CD4-positive, alpha-beta memory T cell (primary cell): ENCODE results near the gene SERTAD2. TPM values are rescaled to one million over a fixed set of nuclear protein-coding genes. Genes with fewer than 3 reads are reported as not detected.
A peak's percentile ranks its signal among the peaks of the same experiment; 100 is the strongest.

Experiments used
- CTCF ChIA-PET: fragments of 350-600 bp; sonication (Branson Sonifier 250); formaldehyde crosslinking; loops from one replicate; lab custom pipeline; 2021; ENCODE audit warnings: inconsistent platforms; ENCODE audit not compliant: partially characterized antibody; lab: Charles Lee
- POLR2A ChIA-PET: fragments of 350-600 bp; sonication (Branson Sonifier 250); formaldehyde crosslinking; loops from one replicate; lab custom pipeline; 2021; ENCODE audit not compliant: partially characterized antibody; lab: Charles Lee
- DNase-seq, 5 donors: peaks; one replicate each; pipeline versions ENCODE4 v3.0.0 to v3.0.0-alpha.2; 2020 to 2022; ENCODE audit warnings: mixed read lengths in 1 of 5
- H3K27ac ChIP-seq: one replicate; pipeline ENCODE4 v1.7.0; 2013; ENCODE audit warnings: low read depth, low read length
- H3K27me3 ChIP-seq: 2 replicates; pipeline ENCODE4 v1.7.0; 2013; ENCODE audit warnings: mild to moderate bottlenecking, low read length, moderate library complexity; ENCODE audit not compliant: insufficient read depth
- H3K36me3 ChIP-seq: 2 replicates; pipeline ENCODE4 v1.7.0; 2013; ENCODE audit warnings: mild to moderate bottlenecking, low read length, moderate library complexity; ENCODE audit not compliant: insufficient read depth
- H3K4me1 ChIP-seq: 2 replicates; pipeline ENCODE4 v1.7.0; 2013; ENCODE audit warnings: mild to moderate bottlenecking, low read length, moderate library complexity; ENCODE audit not compliant: insufficient read depth
- H3K4me3 ChIP-seq, 2 donors: one replicate each; pipeline ENCODE4 v1.7.0; 2013; ENCODE audit warnings: low read length in 2 of 2, mild to moderate bottlenecking in 1 of 2
- H3K9me3 ChIP-seq, 2 donors: one replicate each; pipeline ENCODE4 v1.7.0; 2013; ENCODE audit warnings: low read length in 2 of 2, control low read depth in 1 of 2; ENCODE audit not compliant: control insufficient read depth in 1 of 2
- H3K27ac Mint-ChIP-seq, 7 donors: one replicate each; pipeline ENCODE4 v1.8.0; 2020 to 2021; ENCODE audit warnings: mixed read lengths in 7 of 7, mild to moderate bottlenecking in 6 of 7, inconsistent platforms in 3 of 7, moderate library complexity in 3 of 7
- H3K27me3 Mint-ChIP-seq, 2 donors: one replicate each; pipeline ENCODE4 v1.8.0; 2020 to 2021; ENCODE audit warnings: mixed read lengths in 2 of 2
- H3K36me3 Mint-ChIP-seq, 2 donors: one replicate each; pipeline ENCODE4 v1.8.0; 2020 to 2021; ENCODE audit warnings: mixed read lengths in 2 of 2, inconsistent platforms in 1 of 2, mild to moderate bottlenecking in 1 of 2
- H3K4me1 Mint-ChIP-seq, 4 donors: one replicate each; pipeline ENCODE4 v1.8.0; 2020 to 2021; ENCODE audit warnings: mixed read lengths in 4 of 4, mild to moderate bottlenecking in 1 of 4
- H3K4me3 Mint-ChIP-seq, 8 donors: one replicate each; pipeline ENCODE4 v1.8.0; 2020 to 2021; ENCODE audit warnings: mixed read lengths in 8 of 8, mild to moderate bottlenecking in 7 of 8, moderate library complexity in 6 of 8, inconsistent platforms in 3 of 8
- H3K9me3 Mint-ChIP-seq, 8 donors: one replicate each; pipeline ENCODE4 v1.8.0; 2020 to 2021; ENCODE audit warnings: mixed read lengths in 8 of 8, mild to moderate bottlenecking in 5 of 8, inconsistent platforms in 3 of 8, moderate library complexity in 1 of 8
- intact Hi-C: fragments of 100-400 bp; cut with micrococcal nuclease; formaldehyde crosslinking; loops from one replicate; pipeline ENCODE4 v1.15.1; 2023
- polyA plus RNA-seq, 2 donors: library from polyadenylated mRNA; unstranded; fragments of 300-500 nt; fragmentation: Illumina TruSeq; gene quantifications; one replicate each; pipeline ENCODE4 v1.2.3, GENCODE V29; 2021
- total RNA-seq, 2 experiments: library from RNA; stranded (reverse); gene quantifications; one replicate each; pipeline ENCODE4 v1.2.3, GENCODE V29; 2021

Gene SERTAD2
- total and polyA plus RNA-seq, 4 experiments from 2014 or later, result 2.6 to 24.6 (median 14.5) TPM

DNA sequence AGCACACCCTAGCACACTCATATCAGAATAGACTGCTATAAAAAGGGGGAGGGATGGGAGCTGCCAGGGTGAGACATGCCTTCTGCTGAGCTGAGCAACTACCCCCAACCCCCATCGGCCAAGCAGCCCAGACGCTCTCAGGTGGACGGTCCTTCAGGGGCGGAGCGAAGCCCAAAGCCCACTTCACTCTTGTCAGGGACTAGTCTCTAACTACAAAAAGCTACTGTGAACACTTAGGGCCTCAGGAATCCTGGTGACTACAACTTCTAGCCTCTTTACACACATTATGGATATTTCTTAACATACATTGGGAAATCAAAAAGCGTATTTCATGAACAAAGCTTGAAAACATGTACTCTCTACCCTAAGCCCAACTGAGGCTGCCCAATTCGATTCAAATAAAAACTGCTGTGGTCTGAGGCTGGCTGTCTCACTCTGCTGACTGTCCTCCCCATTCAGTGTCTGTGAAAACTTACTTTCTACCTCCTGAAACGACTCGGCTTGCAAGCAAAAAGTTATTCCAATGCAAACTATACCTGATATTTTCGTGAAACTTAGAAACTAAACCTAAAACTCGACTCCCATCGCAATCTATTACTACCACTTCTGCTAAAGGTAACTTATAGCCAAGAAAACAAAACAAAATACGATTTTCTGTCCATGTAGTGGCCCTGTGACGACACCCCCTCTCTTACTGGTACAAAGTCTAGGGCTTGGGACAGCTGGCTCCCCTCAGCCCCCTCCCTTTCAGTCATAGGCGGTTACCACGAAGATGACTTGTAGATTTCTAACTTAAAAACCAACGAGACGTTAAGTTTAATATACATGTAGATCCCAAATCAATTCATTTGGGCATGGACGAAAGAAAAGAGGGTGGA lies 1.2 kb downstream of the SERTAD2 start:
- ChIA-PET CTCF (interaction anchor here (1.1 to 8.8 kb wide), 22 partner anchors 8 to 406 kb away, joined by 3 to 118 read pairs (median 10); partner anchors contain the start of gene AFTPH), POLR2A (interaction anchor here (0.6 to 13.8 kb wide), 28 partner anchors 8 to 811 kb away, joined by 3 to 298 read pairs (median 10); partner anchors contain the start of genes AFTPH, CEP68, RAB1A and UGP2)
- Mint-ChIP-seq H3K36me3 (peaks cover 0 to 9% of the 10 kb centered on the region in 2 donors), H3K27me3 (no peaks in the 10 kb centered on the region), H3K27ac (peak overlapping the region; percentile 90 to 98 (median 95)), H3K9me3 (no peaks in the 10 kb centered on the region), H3K4me1 (peaks cover 37 to 63% (median 50%) of the 10 kb centered on the region in 4 donors), H3K4me3 (peak overlapping the region; percentile 86 to 99 (median 92))
- Histone ChIP-seq H3K4me3 (peak overlapping the region; percentile 53 to 83), H3K27ac (peak overlapping the region; percentile 83), H3K27me3 (no peaks in the 10 kb centered on the region), H3K36me3 (no peaks in the 10 kb centered on the region), H3K4me1 (peaks cover 56% of the 10 kb centered on the region), H3K9me3 (no peaks in the 10 kb centered on the region)
- intact Hi-C loops, result loop anchor here (1.0 to 2.0 kb wide), 5 partner anchors 46 to 179 kb away; partner anchors contain the start of gene AFTPH
- peak in 2 of 5 donors; percentile 27 to 50 for DNase-seq

DNA sequence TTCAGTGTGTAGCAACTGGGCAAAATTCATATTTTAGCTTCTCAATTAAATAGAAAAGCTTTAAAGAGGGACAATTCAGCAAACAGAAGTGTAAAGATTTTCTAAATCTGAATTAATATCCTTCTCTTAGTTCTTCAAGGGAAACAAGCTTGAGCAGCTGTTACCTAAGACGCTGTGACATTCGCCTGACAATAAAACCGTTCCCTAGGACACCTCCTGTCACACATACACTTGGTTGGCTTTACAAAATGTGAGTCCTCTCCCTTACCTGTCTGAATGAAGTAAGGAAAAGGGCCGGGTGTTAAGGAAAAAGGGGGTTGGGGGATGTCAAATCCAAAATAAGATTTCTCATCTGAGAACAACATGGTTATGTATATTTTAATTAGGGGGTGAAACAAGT lies 2.1 kb downstream of the SERTAD2 start:
- no peak for DNase-seq
- Mint-ChIP-seq H3K4me1 (peaks cover 37 to 66% (median 49%) of the 10 kb centered on the region in 4 donors), H3K36me3 (peaks cover 0 to 9% of the 10 kb centered on the region in 2 donors), H3K4me3 (peak overlapping the region in 4 of 8 donors; percentile 16 to 99 (median 95)), H3K9me3 (no peaks in the 10 kb centered on the region), H3K27ac (peak overlapping the region in 3 of 7 donors; percentile 42 to 47 (median 46)), H3K27me3 (no peaks in the 10 kb centered on the region)
- intact Hi-C loops, result no loop called here
- ChIA-PET CTCF (interaction anchor here (0.9 to 8.8 kb wide), 19 partner anchors 7 to 321 kb away, joined by 3 to 118 read pairs (median 5); partner anchors contain the start of gene AFTPH), POLR2A (interaction anchor here (0.6 to 13.8 kb wide), 12 partner anchors 7 to 216 kb away, joined by 3 to 298 read pairs (median 50); partner anchors contain the start of gene AFTPH)
- Histone ChIP-seq H3K27me3 (no peaks in the 10 kb centered on the region), H3K36me3 (no peaks in the 10 kb centered on the region), H3K4me3 (no peak overlapping the region), H3K4me1 (peaks cover 59% of the 10 kb centered on the region), H3K9me3 (no peaks in the 10 kb centered on the region), H3K27ac (no peak overlapping the region)

DNA sequence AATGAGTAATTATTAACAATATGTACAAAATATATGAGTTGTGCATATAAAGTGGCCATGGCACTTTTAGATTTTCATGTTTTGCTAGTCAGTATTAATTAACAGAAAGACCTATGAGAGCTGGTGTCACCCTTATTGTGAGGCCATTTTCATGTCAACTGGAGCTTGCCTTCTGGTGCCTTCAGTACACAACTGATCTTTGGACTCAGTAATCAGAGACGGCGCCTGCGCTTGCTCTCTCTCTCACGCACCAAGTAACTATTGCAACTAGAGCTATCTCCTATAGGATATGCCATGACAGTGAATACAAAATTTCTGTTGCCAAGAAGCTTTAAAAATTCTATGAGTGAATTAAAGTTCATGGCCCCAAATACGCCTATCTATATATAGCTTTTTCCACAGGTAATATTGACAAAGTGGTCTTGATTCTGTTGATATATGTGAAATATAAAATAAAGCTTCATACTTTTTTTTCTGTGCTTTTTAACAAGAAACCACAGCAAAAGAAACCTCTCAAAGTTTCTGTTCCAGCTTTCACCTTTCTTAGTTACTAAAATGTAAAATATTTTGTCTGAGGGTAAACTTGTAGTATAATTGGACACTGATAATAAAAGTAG lies 2.9 kb downstream of the SERTAD2 start:
- H3K27me3 Mint-ChIP-seq, result no peaks in the 10 kb centered on the region
- Histone ChIP-seq H3K27ac (no peak overlapping the region), H3K27me3 (no peaks in the 10 kb centered on the region), H3K4me1 (peaks cover 66% of the 10 kb centered on the region), H3K9me3 (no peaks in the 10 kb centered on the region), H3K4me3 (no peak overlapping the region), H3K36me3 (no peaks in the 10 kb centered on the region)
- ChIA-PET POLR2A (interaction anchor here (0.9 to 13.8 kb wide), 9 partner anchors 13 to 217 kb away, joined by 3 to 298 read pairs (median 60); no protein-coding TSS in a partner anchor), CTCF (interaction anchor here (0.9 to 8.8 kb wide), 15 partner anchors 8 to 320 kb away, joined by 3 to 118 read pairs (median 5); partner anchors contain the start of gene AFTPH)
- H3K9me3 Mint-ChIP-seq, result no peaks in the 10 kb centered on the region
- intact Hi-C loops, result no loop called here
- H3K4me1 Mint-ChIP-seq, result peaks cover 38 to 70% (median 50%) of the 10 kb centered on the region in 4 donors
- no peak for DNase-seq
- H3K36me3 Mint-ChIP-seq, result peaks cover 0 to 9% of the 10 kb centered on the region in 2 donors
- no peak overlapping the region for H3K27ac Mint-ChIP-seq
- H3K4me3 Mint-ChIP-seq, result peak overlapping the region in 2 of 8 donors; percentile 51 to 64

DNA sequence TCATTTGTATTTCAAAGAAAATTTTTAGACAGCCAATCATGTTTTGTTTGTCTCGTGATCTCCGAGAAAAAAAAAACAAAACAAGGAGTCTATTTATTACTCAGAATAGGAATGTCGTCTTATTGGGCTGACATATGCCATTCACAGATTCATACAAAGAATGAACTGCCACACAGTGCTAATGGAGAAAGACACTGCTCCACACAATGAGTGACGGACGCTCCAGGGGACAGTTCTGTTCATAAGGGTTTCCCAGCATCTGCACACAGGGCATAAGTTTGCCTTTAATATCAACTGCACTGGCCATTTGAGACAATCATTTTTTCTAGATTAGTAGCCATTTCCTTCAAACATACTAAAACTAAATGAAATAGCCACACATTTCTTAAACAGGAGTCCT lies 3.4 kb downstream of the SERTAD2 start:
- Histone ChIP-seq H3K27me3 (no peaks in the 10 kb centered on the region), H3K9me3 (no peaks in the 10 kb centered on the region), H3K27ac (no peak overlapping the region), H3K36me3 (no peaks in the 10 kb centered on the region), H3K4me1 (peaks cover 66% of the 10 kb centered on the region), H3K4me3 (no peak overlapping the region)
- DNase-seq, result no peak
- no peak overlapping the region for H3K27ac Mint-ChIP-seq
- ChIA-PET CTCF (interaction anchor here (1.0 to 8.8 kb wide), 9 partner anchors 8 to 183 kb away, joined by 3 to 118 read pairs (median 5); no protein-coding TSS in a partner anchor), POLR2A (interaction anchor here (0.8 to 13.8 kb wide), 7 partner anchors 15 to 1062 kb away, joined by 3 to 298 read pairs (median 63); partner anchors contain the start of gene WDPCP)
- H3K4me3 Mint-ChIP-seq, result peak overlapping the region in 2 of 8 donors; percentile 51 to 64
- H3K4me1 Mint-ChIP-seq, result peaks cover 35 to 64% (median 46%) of the 10 kb centered on the region in 4 donors
- peaks cover 0 to 9% of the 10 kb centered on the region in 2 donors for H3K36me3 Mint-ChIP-seq
- intact Hi-C loops, result no loop called here
- H3K9me3 Mint-ChIP-seq, result no peaks in the 10 kb centered on the region
- no peaks in the 10 kb centered on the region for H3K27me3 Mint-ChIP-seq

DNA sequence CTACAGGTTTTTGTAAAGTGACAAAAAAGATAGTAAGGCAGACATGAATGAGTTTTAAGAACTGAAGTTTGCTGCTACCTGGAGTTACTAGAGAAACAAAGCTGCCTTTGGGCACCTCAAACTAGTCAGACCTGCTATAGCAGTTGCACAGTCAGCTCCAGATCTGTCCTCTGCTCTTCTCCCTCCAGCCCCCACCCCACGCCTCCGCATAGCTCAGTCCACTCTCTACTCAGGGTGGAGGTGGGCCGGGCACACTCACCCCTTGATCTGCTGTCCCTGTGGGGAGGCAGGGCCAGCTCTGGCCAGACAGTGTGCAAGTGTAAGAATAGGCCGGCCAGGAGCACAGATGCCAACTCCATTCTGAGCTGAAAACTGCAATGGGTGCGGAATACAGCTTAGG lies 4.1 kb downstream of the SERTAD2 start:
- peaks cover 0 to 6% of the 10 kb centered on the region in 2 donors for H3K36me3 Mint-ChIP-seq
- Histone ChIP-seq H3K36me3 (no peaks in the 10 kb centered on the region), H3K27ac (no peak overlapping the region), H3K9me3 (no peaks in the 10 kb centered on the region), H3K4me3 (no peak overlapping the region), H3K4me1 (peaks cover 65% of the 10 kb centered on the region), H3K27me3 (no peaks in the 10 kb centered on the region)
- peaks cover 34 to 64% (median 46%) of the 10 kb centered on the region in 4 donors for H3K4me1 Mint-ChIP-seq
- intact Hi-C loops, result no loop called here
- no peaks in the 10 kb centered on the region for H3K27me3 Mint-ChIP-seq
- H3K27ac Mint-ChIP-seq, result peak overlapping the region; percentile 2 to 86 (median 47)
- DNase-seq, result no peak
- peak overlapping the region in 5 of 8 donors; percentile 4 to 70 (median 54) for H3K4me3 Mint-ChIP-seq
- no peaks in the 10 kb centered on the region for H3K9me3 Mint-ChIP-seq
- ChIA-PET POLR2A (interaction anchor here (0.8 to 13.8 kb wide), 6 partner anchors 24 to 1061 kb away, joined by 3 to 298 read pairs (median 4); partner anchors contain the start of genes AFTPH and WDPCP), CTCF (interaction anchor here (0.6 to 8.8 kb wide), 16 partner anchors 9 to 548 kb away, joined by 3 to 118 read pairs (median 5); no protein-coding TSS in a partner anchor)

DNA sequence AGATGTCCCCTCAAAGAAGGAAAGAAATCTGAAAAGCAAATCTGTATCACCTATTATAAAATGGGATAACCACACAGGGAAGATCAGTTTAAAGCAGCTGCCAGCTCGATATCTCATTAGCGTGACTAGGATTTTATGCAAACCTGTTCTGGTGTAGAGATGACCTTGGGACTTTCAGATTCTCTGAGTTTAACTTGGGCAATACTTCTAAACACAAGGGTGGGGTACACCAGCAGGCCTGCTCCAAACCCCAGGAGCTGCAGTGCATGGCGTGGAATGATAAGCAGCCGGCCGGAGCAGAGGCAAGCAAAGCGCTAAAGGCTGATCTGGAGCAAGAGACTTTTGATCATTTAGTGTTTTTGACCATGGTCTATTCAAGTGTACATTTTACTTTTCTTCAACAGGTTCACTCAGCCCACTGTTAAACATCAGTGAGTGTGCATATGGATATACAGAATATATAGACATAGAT lies 4.7 kb downstream of the SERTAD2 start:
- no peaks in the 10 kb centered on the region for H3K9me3 Mint-ChIP-seq
- peaks cover 39 to 64% (median 49%) of the 10 kb centered on the region in 4 donors for H3K4me1 Mint-ChIP-seq
- POLR2A ChIA-PET, result interaction anchor here (0.9 to 13.8 kb wide), 6 partner anchors 93 to 1061 kb away, joined by 3 to 298 read pairs (median 4); partner anchors contain the start of genes AFTPH and WDPCP
- H3K27me3 Mint-ChIP-seq, result no peaks in the 10 kb centered on the region
- Histone ChIP-seq H3K9me3 (no peaks in the 10 kb centered on the region), H3K4me1 (peaks cover 68% of the 10 kb centered on the region), H3K27ac (no peak overlapping the region), H3K4me3 (no peak overlapping the region), H3K27me3 (no peaks in the 10 kb centered on the region), H3K36me3 (no peaks in the 10 kb centered on the region)
- peak overlapping the region in 1 of 7 donors; percentile 29 for H3K27ac Mint-ChIP-seq
- no peak for DNase-seq
- peaks cover 0 to 6% of the 10 kb centered on the region in 2 donors for H3K36me3 Mint-ChIP-seq
- CTCF ChIA-PET, result interaction anchor here (0.6 to 8.8 kb wide), 16 partner anchors 9 to 548 kb away, joined by 3 to 118 read pairs (median 5); no protein-coding TSS in a partner anchor
- no peak overlapping the region for H3K4me3 Mint-ChIP-seq
- intact Hi-C loops, result no loop called here
